HCT116 (cell line): ENCODE measurements around the gene SLC44A3. TPM values are rescaled to one million over a fixed set of nuclear protein-coding genes. Genes with fewer than 3 reads are reported as not detected.
"Not testable (repeated sequence)": the region's sequence is repeated elsewhere in the genome, so short reads cannot be mapped to it uniquely, and the experiment has no call there.

ENCODE experiments used
- ATAC-seq: fragments of 200-7000 bp; cut with Tn5 transposase; 2 replicates; pipeline ENCODE4 v1.9.1; 2020; ENCODE audit warnings: mild to moderate bottlenecking, moderate library complexity
- BruUV-seq: library from RNA; stranded (reverse); fragments of 400-500 nt; replicated peaks from 2 replicates; lab custom pipeline; 2021; lab: Mats Ljungman, UMichigan
- CTCF ChIA-PET: fragments of 300-600 bp; sonication (Branson Sonifier 250); formaldehyde crosslinking; loops from one replicate; lab custom pipeline; 2021; ENCODE audit warnings: antibody characterized with exemption; lab: Charles Lee
- POLR2A ChIA-PET: fragments of 300-600, 350-600 bp; sonication (Branson Sonifier 250); formaldehyde crosslinking; loops from one replicate; lab custom pipeline; 2021; ENCODE audit warnings: antibody characterized with exemption; lab: Charles Lee
- RAD21 ChIA-PET, 2 experiments: fragments of 300-600 bp; sonication (Branson Sonifier 250); formaldehyde crosslinking; loops; one replicate each; lab custom pipeline; 2023; ENCODE audit warnings: low total read pairs in 2 of 2; ENCODE audit not compliant: uncharacterized antibody in 2 of 2, unreplicated experiment in 2 of 2, low non-redundant PET in 1 of 2; lab: Charles Lee
- DNase-seq: peaks from one replicate; pipeline ENCODE4 v3.0.0-alpha.2; 2010; ENCODE audit warnings: low read depth, low spot score
- H2AFZ ChIP-seq: fragments of 200-600 bp; shearing (Covaris generic), sonication (generic); 2 replicates; pipeline ENCODE4 v1.6.1; 2017; ENCODE audit warnings: low read depth, mixed run types, mixed read lengths, antibody characterized with exemption, low read length; ENCODE audit not compliant: poor library complexity, severe bottlenecking
- H3K27ac ChIP-seq: 2 replicates; pipeline ENCODE4 v1.5.1; 2012; ENCODE audit warnings: low read depth, low read length
- H3K27me3 ChIP-seq: fragments of 200-600 bp; sonication (generic); 2 replicates; pipeline ENCODE4 v1.6.1; 2016; ENCODE audit warnings: mixed run types, low read length, mixed read lengths; ENCODE audit not compliant: insufficient read depth
- H3K36me3 ChIP-seq, 2 experiments: fragments of 200-500 bp in 1 of 2; fragments of 200-600 bp in 1 of 2; sonication (Bioruptor generic) in 1 of 2; sonication (generic) in 1 of 2; 2 replicates each; pipeline versions ENCODE4 v1.5.1 to v1.6.1; 2014 to 2016; ENCODE audit warnings: low read length in 2 of 2, inconsistent platforms in 1 of 2, mixed read lengths in 1 of 2, mixed run types in 1 of 2; ENCODE audit not compliant: insufficient read depth in 2 of 2, control insufficient read depth in 1 of 2
- H3K4me1 ChIP-seq, 2 experiments: fragments of 200-600 bp in 1 of 2; sonication (generic) in 1 of 2; 2 replicates each; pipeline versions ENCODE4 v1.5.1 to v1.6.1; 2012 to 2017; ENCODE audit warnings: low read length in 2 of 2, inconsistent platforms in 1 of 2, mild to moderate bottlenecking in 1 of 2, mixed read lengths in 1 of 2, mixed run types in 1 of 2, moderate library complexity in 1 of 2; ENCODE audit not compliant: insufficient read depth in 2 of 2, control insufficient read depth in 1 of 2
- H3K4me2 ChIP-seq: fragments of 200-600 bp; sonication (generic); 2 replicates; pipeline ENCODE4 v1.6.1; 2017; ENCODE audit warnings: mixed run types, low read length, mixed read lengths
- H3K4me3 ChIP-seq, 2 experiments: fragments of 200-600 bp in 1 of 2; sonication (generic) in 1 of 2; replicated peaks in 1 of 2; 2 replicates each; pipeline ENCODE4 v1.5.1; 2011 to 2016; ENCODE audit warnings: low read length in 2 of 2, control low read depth in 1 of 2, low read depth in 1 of 2, mild to moderate bottlenecking in 1 of 2, mixed read lengths in 1 of 2, mixed run types in 1 of 2
- H3K79me2 ChIP-seq: fragments of 200-600 bp; sonication (generic); 2 replicates; pipeline ENCODE4 v1.6.1; 2017; ENCODE audit warnings: mild to moderate bottlenecking, mixed run types, low read length, moderate library complexity, mixed read lengths; ENCODE audit not compliant: insufficient read depth
- H3K9ac ChIP-seq: fragments of 200-600 bp; sonication (generic); 2 replicates; pipeline ENCODE4 v1.6.1; 2016; ENCODE audit warnings: low read length, mixed read lengths
- H3K9me2 ChIP-seq: fragments of 200-600 bp; sonication (generic), shearing (Covaris generic); 2 replicates; pipeline ENCODE4 v1.6.1; 2017; ENCODE audit warnings: mixed run types, mild to moderate bottlenecking, moderate library complexity; ENCODE audit not compliant: insufficient read depth
- H3K9me3 ChIP-seq, 2 experiments: fragments of 200-500 bp in 1 of 2; fragments of 200-600 bp in 1 of 2; sonication (Bioruptor generic) in 1 of 2; sonication (generic) in 1 of 2; 2 replicates each; pipeline ENCODE4 v1.6.1; 2014 to 2017; ENCODE audit warnings: low read length in 2 of 2, mixed read lengths in 2 of 2, inconsistent platforms in 1 of 2, low read depth in 1 of 2, mild to moderate bottlenecking in 1 of 2, mixed run types in 1 of 2, moderate library complexity in 1 of 2; ENCODE audit not compliant: control insufficient read depth in 1 of 2, insufficient read depth in 1 of 2
- H4K20me1 ChIP-seq: fragments of 200-600 bp; sonication (generic), shearing (Covaris generic); 2 replicates; pipeline ENCODE4 v1.6.1; 2017; ENCODE audit warnings: mixed run types, mild to moderate bottlenecking, moderate library complexity; ENCODE audit not compliant: insufficient read depth
- CEBPB ChIP-seq: IDR thresholded peaks from 2 replicates; pipeline ENCODE4 v1.6.1; 2012; ENCODE audit warnings: low read depth
- CTCF ChIP-seq, 3 experiments: fragments of 200-600 bp in 1 of 3; sonication (generic) in 1 of 3; IDR thresholded peaks in 2 of 3; conservative IDR thresholded peaks in 1 of 3; 2 replicates each; pipeline ENCODE4 v1.5.1; 2012 to 2017; ENCODE audit warnings: low read depth in 2 of 3, low read length in 2 of 3, antibody characterized with exemption in 1 of 3, borderline replicate concordance in 1 of 3, control low read depth in 1 of 3, mild to moderate bottlenecking in 1 of 3, mixed read lengths in 1 of 3, mixed run types in 1 of 3, moderate library complexity in 1 of 3; ENCODE audit not compliant: insufficient read depth in 1 of 3
- EGR1 ChIP-seq: IDR thresholded peaks from 2 replicates; pipeline ENCODE4 v1.6.1; 2012; ENCODE audit warnings: low read depth
- EZH2phosphoT487 ChIP-seq: fragments of 200-600 bp; IDR thresholded peaks from 2 replicates; pipeline ENCODE4 v1.6.1; 2018; ENCODE audit warnings: antibody characterized with exemption, borderline replicate concordance
- FOSL1 ChIP-seq: IDR thresholded peaks from 2 replicates; pipeline ENCODE4 v1.6.1; 2012; ENCODE audit warnings: low read depth
- JUND ChIP-seq: IDR thresholded peaks from 2 replicates; pipeline ENCODE4 v1.6.1; 2012
- POLR2A ChIP-seq: IDR thresholded peaks from 2 replicates; pipeline ENCODE4 v1.7.0; 2011; ENCODE audit warnings: borderline replicate concordance; ENCODE audit not compliant: insufficient read depth, insufficient read length; ENCODE audit errors: extremely low read depth
- POLR2AphosphoS5 ChIP-seq: IDR thresholded peaks from 2 replicates; pipeline ENCODE4 v1.6.1; 2011; ENCODE audit warnings: mild to moderate bottlenecking, low read depth, low read length, moderate library complexity
- RAD21 ChIP-seq: IDR thresholded peaks from 2 replicates; pipeline ENCODE4 v1.6.1; 2012; ENCODE audit warnings: low read depth, mild to moderate bottlenecking
- SRF ChIP-seq: IDR thresholded peaks from 2 replicates; pipeline ENCODE4 v1.6.1; 2012; ENCODE audit warnings: low read depth
- ZNF274 ChIP-seq: fragments of 200-500 bp; sonication (Bioruptor generic); IDR thresholded peaks from 2 replicates; pipeline ENCODE4 v1.6.1; 2014; ENCODE audit warnings: mild to moderate bottlenecking, low read depth, low read length, inconsistent platforms
- intact Hi-C: fragments of 100-400 bp; cut with micrococcal nuclease; formaldehyde crosslinking; loops from 2 replicates; pipeline ENCODE4 v1.10.0; 2022
- total RNA-seq: library from RNA; stranded (reverse); gene quantifications from one replicate; pipeline ENCODE4 v1.2.1, GENCODE V29; 2021; ENCODE audit not compliant: unreplicated experiment
- TF ChIP-seq, protein P1 (sequence below): IDR thresholded peaks from 2 replicates; pipeline ENCODE4 v1.6.1; 2012; ENCODE audit warnings: low read depth

The SLC44A3 gene
- total RNA-seq, 1 experiment from 2014 or later = 9.6 TPM

DNA sequence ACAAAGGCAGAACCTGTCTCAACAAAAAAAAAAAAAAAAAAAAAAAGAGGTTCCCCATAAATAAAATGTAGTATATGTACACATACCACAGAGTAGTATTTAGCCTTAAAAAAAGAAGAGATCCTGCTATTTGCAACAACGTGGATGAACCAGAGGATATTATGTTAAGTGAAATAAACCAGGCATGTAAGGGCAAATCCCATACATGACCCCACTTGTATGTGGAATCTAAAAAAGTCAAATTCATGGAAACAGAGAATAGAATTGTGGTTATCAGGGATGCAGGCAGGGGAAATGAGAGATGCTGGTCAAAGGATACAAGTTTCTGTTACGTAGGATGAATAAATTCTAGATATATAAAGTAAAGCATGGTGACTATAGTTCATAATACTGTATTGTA is 16.7 kb downstream of the SLC44A3 start:
- Histone ChIP-seq H3K79me2 (no peaks in the 10 kb centered on the region), H3K9me3 (no peaks in the 10 kb centered on the region), H3K4me3 (no peak overlapping the region), H3K27me3 (no peaks in the 10 kb centered on the region), H3K9me2 (no peaks in the 10 kb centered on the region), H3K27ac (no peak overlapping the region), H3K9ac (no peak overlapping the region), H4K20me1 (no peaks in the 10 kb centered on the region), H3K4me2 (no peak overlapping the region), H3K4me1 (no peaks in the 10 kb centered on the region), H3K36me3 (no peaks in the 10 kb centered on the region), H2AFZ (no peak overlapping the region)
- TF ChIP-seq, protein P1, sequence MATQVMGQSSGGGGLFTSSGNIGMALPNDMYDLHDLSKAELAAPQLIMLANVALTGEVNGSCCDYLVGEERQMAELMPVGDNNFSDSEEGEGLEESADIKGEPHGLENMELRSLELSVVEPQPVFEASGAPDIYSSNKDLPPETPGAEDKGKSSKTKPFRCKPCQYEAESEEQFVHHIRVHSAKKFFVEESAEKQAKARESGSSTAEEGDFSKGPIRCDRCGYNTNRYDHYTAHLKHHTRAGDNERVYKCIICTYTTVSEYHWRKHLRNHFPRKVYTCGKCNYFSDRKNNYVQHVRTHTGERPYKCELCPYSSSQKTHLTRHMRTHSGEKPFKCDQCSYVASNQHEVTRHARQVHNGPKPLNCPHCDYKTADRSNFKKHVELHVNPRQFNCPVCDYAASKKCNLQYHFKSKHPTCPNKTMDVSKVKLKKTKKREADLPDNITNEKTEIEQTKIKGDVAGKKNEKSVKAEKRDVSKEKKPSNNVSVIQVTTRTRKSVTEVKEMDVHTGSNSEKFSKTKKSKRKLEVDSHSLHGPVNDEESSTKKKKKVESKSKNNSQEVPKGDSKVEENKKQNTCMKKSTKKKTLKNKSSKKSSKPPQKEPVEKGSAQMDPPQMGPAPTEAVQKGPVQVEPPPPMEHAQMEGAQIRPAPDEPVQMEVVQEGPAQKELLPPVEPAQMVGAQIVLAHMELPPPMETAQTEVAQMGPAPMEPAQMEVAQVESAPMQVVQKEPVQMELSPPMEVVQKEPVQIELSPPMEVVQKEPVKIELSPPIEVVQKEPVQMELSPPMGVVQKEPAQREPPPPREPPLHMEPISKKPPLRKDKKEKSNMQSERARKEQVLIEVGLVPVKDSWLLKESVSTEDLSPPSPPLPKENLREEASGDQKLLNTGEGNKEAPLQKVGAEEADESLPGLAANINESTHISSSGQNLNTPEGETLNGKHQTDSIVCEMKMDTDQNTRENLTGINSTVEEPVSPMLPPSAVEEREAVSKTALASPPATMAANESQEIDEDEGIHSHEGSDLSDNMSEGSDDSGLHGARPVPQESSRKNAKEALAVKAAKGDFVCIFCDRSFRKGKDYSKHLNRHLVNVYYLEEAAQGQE = no peak
- no peak for TF ChIP-seq CTCF (IDR thresholded peaks at IDR 0.05 in 2 of 3, conservative IDR thresholded peaks at IDR 0.05 in 1 of 3; ENCODE audit: borderline replicate concordance in 1 of 3, insufficient read depth in 1 of 3, low read depth in 2 of 3, low read length in 2 of 3)
- no peak for TF ChIP-seq EGR1
- TF ChIP-seq SRF = no peak
- no peak for TF ChIP-seq FOSL1
- no peak for TF ChIP-seq POLR2AphosphoS5
- no peak for TF ChIP-seq CEBPB
- no peak for TF ChIP-seq RAD21
- no peak for TF ChIP-seq JUND
- TF ChIP-seq EZH2phosphoT487 = no peak
- no peak for TF ChIP-seq ZNF274
- no peak for TF ChIP-seq POLR2A
- POLR2A ChIA-PET = no interaction called here
- RAD21 ChIA-PET = no interaction called here
- ATAC-seq = no peak
- no TSS peak for BruUV-seq
- CTCF ChIA-PET = interaction anchor here (2.0 kb wide), 1 partner anchor 18 kb away, joined by 8 read pairs; no protein-coding TSS in a partner anchor
- no peak for DNase-seq
- intact Hi-C loops = no loop called here

- POLR2A ChIA-PET, H3K9me2 ChIP-seq, H3K4me2 ChIP-seq, H3K4me3 ChIP-seq, H3K9me3 ChIP-seq, H4K20me1 ChIP-seq, H2AFZ ChIP-seq, H3K27ac ChIP-seq, intact Hi-C loops, H3K36me3 ChIP-seq, H3K9ac ChIP-seq, H3K79me2 ChIP-seq, ATAC-seq, H3K4me1 ChIP-seq, BruUV-seq, DNase-seq, RAD21 ChIA-PET, H3K27me3 ChIP-seq: not testable (repeated sequence)
- CTCF ChIA-PET = interaction anchor here (1.2 kb wide), 1 partner anchor 14 kb away, joined by 5 read pairs; no protein-coding TSS in a partner anchor
Observed at GRCh38 chr1:94840381-94840780, 20.2 kb downstream of the SLC44A3 start.
